HuH-7 (cell line): ENCODE data around the gene ADIG.
"Not testable (repeated sequence)": the region's sequence is repeated elsewhere in the genome, so short reads cannot be mapped to it uniquely, and the experiment has no call there.

Experiments used
- DNase-seq: peaks from one replicate; pipeline ENCODE4 v3.0.0; 2011; ENCODE audit warnings: low spot score

Gene ADIG

GRCh38 chr20:38573413-38573812 is 7.6 kb upstream of the ADIG start:
- no peak for DNase-seq

- no peak for DNase-seq
Observed at GRCh38 chr20:38579219-38579910, 1.6 kb upstream of the ADIG start.

- no peak for DNase-seq
Observed at GRCh38 chr20:38579921-38580320, 1.1 kb upstream of the ADIG start.

GRCh38 chr20:38581830-38582358 is 897 bp downstream of the ADIG start:
- DNase-seq, result no peak

- no peak for DNase-seq
Observed at GRCh38 chr20:38583306-38583705, 2.3 kb downstream of the ADIG start.

- no peak for DNase-seq
Observed at GRCh38 chr20:38584099-38584763, 3.2 kb downstream of the ADIG start.

- DNase-seq, result no peak
Observed at GRCh38 chr20:38585404-38586180, 4.6 kb downstream of the ADIG start.

- DNase-seq, result no peak
Observed at GRCh38 chr20:38586181-38586525, 5.2 kb downstream of the ADIG start.

- no peak for DNase-seq
Observed at GRCh38 chr20:38588303-38588702, 7.3 kb downstream of the ADIG start.

GRCh38 chr20:38589351-38589750 is 8.4 kb downstream of the ADIG start:
- no peak for DNase-seq

GRCh38 chr20:38589967-38590675 is 9.1 kb downstream of the ADIG start:
- DNase-seq, result no peak

GRCh38 chr20:38590676-38591473 is 9.9 kb downstream of the ADIG start:
- no peak for DNase-seq

- DNase-seq, result no peak
Observed at GRCh38 chr20:38591474-38592410, 10.7 kb downstream of the ADIG start.

GRCh38 chr20:38592411-38592790 is 11.4 kb downstream of the ADIG start:
- not testable (repeated sequence) for DNase-seq

GRCh38 chr20:38594281-38594680 is 13.3 kb downstream of the ADIG start:
- DNase-seq, result not testable (repeated sequence)

GRCh38 chr20:38595886-38596285 is 14.9 kb downstream of the ADIG start:
- not testable (repeated sequence) for DNase-seq

- DNase-seq, result no peak
Observed at GRCh38 chr20:38599410-38599882, 18.4 kb downstream of the ADIG start.

GRCh38 chr20:38600057-38600456 is 19.1 kb downstream of the ADIG start:
- DNase-seq, result no peak

GRCh38 chr20:38601216-38602184 is 20.5 kb downstream of the ADIG start, which contains the start of gene ARHGAP40:
ARHGAP40 (plus strand) TSS chr20:38601809.
- DNase-seq, result peak; percentile 61
